SKM-1 treated with dmso at 0.1 percent for 144 hours (cell line): ENCODE results near the gene ANHX.

Source experiments
- DNase-seq: peaks from one replicate; lab custom pipeline; 2025; ENCODE audit not compliant: unreplicated experiment; lab: John Stamatoyannopoulos, UW

ANHX gene

DNA sequence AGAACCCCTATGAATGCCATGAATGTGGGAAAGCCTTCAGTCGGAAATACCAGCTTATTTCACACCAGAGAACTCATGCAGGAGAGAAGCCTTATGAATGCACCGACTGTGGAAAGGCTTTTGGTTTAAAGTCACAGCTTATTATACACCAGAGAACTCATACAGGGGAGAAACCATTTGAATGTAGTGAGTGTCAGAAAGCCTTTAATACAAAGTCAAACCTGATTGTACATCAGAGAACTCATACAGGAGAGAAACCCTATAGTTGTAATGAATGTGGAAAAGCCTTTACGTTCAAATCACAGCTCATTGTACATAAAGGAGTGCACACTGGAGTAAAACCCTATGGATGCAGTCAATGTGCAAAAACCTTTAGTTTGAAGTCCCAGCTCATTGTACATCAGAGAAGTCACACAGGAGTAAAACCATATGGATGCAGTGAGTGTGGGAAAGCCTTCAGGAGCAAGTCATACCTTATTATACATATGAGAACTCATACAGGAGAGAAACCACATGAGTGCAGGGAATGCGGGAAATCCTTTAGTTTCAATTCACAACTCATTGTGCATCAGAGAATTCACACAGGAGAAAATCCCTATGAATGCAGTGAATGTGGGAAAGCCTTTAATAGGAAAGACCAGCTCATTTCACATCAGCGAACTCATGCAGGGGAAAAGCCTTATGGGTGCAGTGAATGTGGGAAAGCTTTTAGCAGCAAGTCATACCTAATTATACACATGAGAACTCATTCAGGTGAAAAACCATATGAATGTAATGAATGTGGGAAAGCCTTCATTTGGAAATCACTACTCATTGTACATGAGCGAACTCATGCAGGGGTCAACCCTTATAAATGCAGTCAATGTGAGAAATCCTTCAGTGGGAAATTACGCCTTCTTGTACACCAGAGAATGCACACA lies 32.1 kb downstream of the ANHX start:
- DNase-seq, result no peak

GRCh38 chr12:133202493-133203343 lies 33.0 kb downstream of the ANHX start:
- no peak for DNase-seq

- DNase-seq, result no peak
Measured at GRCh38 chr12:133201888-133202287, 33.8 kb downstream of the ANHX start.

GRCh38 chr12:133192847-133193246 lies 42.8 kb downstream of the ANHX start:
- DNase-seq, result no peak

DNA sequence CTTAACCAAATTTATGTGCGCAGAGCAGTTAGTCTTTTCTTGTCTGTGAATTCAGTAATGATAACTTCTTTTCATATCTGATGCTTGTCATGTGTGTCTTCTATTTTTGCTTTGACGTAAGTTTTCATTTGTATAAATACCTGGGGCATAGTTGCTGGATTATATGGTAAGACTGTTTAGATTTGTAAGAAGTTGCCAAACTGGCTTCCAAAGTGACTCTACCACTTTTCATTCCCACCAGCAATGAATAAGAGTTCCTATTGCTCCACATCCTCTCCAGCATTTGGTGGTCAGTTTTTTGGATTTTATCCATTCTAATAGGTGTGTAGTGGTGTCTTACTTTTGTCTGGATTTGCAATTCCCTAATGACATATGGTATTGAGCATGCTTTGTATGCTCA lies 45.5 kb downstream of the ANHX start:
- no peak for DNase-seq

- peak; percentile 62 for DNase-seq
Measured at GRCh38 chr12:133181238-133181959, 54.3 kb downstream of the ANHX start, which contains the start of gene ZNF268. ZNF268 (plus strand) TSS chr12:133181495; CDS start chr12:133181998, 503 bp downstream.

DNA sequence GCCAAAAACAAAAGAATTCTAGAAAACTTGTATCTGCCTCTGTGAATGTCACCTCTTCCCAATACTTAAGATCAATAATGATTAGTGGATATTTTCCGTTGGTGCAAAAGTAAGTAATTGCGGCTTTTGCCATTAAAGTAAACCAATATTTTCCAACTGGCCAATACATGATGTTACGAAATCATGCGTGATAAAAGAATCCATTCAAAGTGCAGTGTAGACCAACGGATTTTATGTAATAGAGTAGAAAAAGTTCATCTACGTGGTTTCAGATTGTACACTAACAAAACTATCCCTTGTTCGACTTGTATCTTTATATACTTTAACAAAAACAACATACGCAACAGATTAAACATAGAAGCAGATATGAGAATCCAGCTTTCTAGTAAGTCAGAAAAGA lies 55.0 kb downstream of the ANHX start:
- no peak for DNase-seq

GRCh38 chr12:133174901-133175300 lies 60.8 kb downstream of the ANHX start:
- DNase-seq, result no peak

DNA sequence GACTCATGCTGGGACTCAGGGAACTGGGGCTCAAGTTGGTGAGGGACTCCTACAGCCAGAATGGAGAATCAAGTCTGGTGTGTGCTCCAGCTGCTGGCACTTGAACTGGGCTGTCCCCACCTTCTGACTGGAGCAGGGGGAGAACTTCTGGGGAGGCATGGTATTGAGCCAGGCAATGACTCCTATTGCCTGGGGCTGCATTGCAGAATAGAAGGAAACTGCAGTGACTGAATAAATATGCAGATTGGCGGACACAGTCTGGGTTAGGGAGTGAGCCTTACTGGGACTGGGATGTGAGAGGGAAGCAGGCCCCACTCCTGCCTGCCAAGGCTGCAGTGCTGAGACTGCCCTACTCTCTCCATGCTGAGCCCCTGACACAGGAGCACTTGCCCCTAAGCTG lies 63.2 kb downstream of the ANHX start:
- DNase-seq, result no peak
